OCI-M2 (cell line): ENCODE measurements around the gene KDM6A.
"Not testable (repeated sequence)": the region's sequence is repeated elsewhere in the genome, so short reads cannot be mapped to it uniquely, and the experiment has no call there.

ENCODE experiments used
- DNase-seq: peaks from one replicate; lab custom pipeline; 2025; ENCODE audit not compliant: unreplicated experiment; lab: John Stamatoyannopoulos, UW

The KDM6A gene

DNA sequence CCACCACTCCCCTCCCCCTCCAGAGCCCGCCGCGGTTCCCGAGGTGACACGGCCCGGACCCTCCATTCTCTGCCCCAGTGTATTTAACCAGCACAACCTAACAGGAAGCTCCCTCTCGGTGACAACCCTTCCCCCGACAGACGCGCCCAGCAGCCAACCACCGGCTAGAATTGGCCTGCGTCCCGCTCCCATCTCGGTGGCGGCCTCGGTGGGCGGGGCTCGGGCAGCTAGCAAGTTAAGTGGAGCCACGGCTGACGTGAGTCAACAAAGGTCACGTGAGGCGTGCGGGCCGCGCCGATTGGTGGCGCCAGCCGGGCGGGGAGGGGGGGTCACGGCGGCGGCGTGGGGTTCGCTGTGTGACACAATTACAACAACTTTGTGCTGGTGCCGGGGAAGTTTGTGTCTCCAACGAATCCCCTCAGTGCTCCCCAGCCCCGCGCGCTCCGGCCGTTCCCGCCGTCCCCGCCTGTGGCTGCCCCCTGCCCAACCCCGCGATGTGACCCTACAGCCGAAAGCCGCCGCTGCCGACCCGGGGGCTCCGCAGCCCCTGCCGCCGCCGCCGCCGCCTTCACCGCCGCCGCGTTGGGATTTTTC, at the start of gene KDM6A:
KDM6A (plus strand) TSS at position 368 of the 594 bp plus-strand sequence. CDS start 364 bp downstream, outside the sequence.
- DNase-seq: peak; percentile 67

DNA sequence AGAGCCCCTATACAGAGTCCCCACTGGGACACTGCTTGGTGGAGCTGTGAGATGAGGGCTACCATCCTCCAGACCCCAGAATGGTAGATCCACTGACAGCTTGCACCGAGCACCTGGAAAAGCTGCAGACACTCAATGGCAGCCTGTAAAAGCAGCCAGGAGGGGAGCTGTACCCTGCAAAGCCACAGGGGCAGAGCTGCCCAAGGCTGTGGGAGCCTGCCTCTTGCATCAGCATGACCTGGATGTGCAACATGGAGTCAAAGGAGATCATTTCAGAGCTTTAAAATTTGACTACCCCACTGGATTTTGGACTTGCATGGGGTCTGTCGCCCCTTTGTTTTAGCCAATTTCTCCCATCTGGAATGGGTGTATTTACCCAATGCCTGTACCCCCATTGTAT, 49.8 kb upstream of the KDM6A start:
- not testable (repeated sequence) for DNase-seq

DNA sequence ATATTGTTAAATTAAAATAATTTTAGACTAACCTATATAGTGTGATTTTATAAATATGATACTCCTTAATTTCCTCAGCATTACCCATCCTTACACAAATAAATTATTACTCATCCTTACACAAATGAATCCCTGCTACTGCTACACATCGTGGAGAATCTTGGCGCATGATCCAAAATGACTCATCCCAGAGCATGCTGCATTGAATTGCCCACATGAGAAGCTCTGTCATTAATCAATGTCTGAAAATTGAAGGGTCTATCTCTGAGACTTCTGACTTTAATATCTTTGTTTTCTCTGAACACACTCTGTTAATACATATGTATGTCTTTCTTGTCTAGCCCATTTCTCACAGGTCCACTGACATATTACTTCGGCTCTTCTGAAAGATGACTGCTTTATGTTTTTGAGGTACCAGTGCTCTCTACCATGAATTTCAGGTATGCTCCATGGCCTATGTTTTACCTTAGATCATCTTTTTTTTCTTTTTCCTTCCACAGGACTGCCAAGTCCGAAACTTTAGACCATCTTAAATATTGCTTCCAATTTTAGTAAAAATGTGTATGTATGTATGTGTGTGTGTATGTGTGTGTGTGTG, 44.9 kb upstream of the KDM6A start:
- no peak for DNase-seq

DNA sequence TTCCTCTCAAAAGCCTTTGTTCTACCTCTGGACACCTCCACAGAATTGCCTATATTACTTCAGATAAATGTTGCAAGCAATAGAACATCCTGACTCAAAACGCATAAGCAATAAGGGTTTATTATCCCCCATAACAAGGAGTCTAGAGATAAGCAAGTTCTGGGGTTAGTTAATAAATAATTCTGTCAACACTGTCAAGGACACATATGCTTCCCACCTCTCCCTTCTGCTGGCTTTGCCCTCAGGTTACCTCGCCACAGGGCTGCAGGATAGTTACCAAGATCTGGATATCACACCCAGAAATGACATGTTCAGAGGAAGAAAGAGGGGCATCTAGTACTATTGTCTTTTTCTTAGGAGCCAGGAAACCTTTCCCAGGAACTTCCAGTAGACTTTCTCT, 43.2 kb upstream of the KDM6A start:
- DNase-seq: no peak

DNA sequence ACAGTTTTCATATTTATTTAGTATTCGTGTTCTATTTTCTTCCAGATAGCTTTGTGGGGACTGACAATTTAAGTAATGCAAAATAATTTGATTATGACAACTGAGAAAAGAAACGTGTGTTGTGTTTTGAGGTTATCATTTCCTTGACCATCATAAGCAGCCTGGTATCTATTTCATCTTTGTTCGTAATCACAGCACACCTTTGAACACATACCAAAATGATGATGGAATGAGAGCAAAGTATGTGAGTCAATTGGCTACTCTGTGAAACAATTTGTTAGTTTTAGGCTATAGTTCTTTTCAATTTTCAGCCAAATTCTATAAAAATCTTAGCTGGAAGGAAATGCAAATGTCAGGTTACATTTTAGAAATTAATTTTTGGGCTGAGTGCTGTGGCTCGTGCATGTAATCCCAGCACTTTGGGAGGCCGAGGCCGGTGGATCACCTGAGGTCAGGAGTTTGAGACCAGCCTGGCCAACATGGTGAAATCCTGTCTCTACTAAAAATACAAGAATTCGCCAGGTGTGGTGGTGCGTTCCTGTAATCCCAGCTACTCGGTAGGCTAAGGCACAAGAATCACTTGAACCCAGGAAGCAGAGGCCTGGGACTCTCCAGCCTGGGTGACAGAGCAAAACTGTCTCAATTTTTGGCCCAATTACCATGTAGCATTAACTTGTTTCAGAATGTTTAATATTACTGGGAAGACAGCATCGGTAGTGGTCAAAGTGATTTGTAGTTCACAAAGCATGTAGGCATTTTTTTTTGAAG, 30.3 kb upstream of the KDM6A start:
- DNase-seq: no peak

DNA sequence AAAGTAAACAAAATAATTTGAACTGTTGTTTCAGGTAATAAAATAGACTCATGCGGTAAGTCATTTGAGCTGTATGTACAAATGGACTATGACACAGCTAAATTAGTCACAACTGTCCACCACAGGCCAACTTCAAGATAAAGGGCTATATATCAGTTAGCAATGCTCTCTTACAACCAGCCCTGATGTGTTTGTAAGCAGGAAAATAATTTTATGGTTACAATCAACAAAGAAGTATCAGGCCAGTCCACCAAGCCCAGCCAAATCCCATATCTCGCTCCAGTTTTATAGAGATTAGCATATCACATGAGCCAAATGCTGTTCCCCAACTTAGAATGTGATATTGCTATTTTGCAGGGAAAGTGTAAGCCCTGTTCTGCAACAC, 29.7 kb upstream of the KDM6A start:
- no peak for DNase-seq

DNA sequence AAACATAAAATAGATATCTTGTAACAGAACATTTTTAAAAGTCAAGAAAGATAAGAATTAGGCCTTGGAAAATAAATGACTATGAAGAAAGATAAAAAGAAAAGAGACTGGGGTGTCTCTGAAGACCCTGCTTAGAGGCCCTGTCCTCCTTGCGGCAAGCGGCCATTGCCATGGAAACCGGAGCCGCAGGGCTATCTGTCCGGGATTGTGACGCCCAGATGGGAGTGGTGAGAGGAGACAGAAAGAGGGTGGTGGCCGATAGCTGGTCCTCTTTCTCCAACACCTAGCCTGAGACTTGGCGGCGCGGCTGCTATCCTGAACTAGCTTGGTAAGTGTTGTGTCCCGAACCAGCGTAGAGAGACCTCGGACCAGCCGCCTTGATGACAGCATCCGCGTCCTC, 29.2 kb upstream of the KDM6A start, which contains the start of gene DUSP21:
DUSP21 (plus strand) TSS at position 269 of the 400 bp plus-strand sequence; CDS start at position 381, 112 bp downstream.
- no peak for DNase-seq

DNA sequence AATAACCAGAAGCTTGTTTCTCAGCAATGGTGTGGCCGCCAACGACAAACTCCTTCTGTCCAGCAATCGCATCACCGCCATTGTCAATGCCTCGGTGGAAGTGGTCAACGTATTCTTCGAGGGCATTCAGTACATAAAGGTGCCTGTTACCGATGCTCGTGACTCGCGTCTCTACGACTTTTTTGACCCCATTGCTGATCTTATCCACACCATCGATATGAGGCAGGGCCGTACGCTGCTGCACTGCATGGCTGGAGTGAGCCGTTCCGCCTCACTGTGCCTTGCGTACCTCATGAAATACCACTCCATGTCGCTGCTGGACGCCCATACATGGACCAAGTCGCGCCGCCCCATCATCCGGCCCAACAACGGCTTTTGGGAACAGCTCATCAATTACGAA, 28.8 kb upstream of the KDM6A start:
- DNase-seq: no peak

DNA sequence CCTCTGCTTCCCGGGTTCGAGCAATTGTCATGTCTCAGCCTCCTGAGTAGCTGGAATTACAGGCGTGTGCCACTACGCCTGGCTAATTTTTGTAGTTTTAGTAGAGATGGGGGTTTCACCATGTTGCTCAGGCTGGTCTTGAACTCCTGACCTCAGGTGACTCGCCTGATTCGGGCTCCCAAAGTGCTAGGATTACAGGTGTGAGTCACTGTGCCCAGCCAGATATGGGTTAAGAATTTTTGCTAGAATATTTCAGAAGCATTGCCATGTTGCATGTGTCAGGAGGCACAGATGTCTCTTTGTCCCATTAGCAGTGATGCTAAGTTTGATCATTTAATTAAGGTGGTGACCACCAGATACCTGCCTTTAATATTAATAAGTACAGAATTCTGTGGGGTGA, 22.1 kb upstream of the KDM6A start:
- not testable (repeated sequence) for DNase-seq

DNA sequence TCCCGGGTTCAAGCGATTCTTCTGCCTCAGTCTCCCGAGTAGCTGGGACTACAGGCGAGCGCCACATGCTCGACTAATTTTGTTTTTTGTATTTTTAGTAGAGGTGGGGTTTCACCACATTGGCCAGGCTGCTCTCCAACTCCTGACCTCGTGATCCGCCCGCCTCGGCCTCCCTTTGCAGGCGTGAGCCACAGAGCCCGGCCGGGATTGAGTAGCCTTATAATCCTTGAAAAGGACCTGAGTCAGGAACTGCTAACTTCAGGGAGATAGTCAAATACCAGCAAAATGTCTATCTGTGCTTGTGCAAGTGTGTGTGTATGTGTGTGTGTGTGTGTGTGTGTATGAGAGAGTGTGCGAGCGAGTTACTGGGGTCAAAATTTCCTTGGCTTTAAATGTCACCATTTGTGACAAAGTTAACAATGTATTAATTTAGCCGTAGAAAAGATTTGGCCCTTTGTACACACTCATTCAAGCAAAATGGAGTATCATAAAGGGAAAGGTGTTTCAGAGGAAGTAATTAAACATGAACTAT, 1.8 kb upstream of the KDM6A start:
- no peak for DNase-seq

DNA sequence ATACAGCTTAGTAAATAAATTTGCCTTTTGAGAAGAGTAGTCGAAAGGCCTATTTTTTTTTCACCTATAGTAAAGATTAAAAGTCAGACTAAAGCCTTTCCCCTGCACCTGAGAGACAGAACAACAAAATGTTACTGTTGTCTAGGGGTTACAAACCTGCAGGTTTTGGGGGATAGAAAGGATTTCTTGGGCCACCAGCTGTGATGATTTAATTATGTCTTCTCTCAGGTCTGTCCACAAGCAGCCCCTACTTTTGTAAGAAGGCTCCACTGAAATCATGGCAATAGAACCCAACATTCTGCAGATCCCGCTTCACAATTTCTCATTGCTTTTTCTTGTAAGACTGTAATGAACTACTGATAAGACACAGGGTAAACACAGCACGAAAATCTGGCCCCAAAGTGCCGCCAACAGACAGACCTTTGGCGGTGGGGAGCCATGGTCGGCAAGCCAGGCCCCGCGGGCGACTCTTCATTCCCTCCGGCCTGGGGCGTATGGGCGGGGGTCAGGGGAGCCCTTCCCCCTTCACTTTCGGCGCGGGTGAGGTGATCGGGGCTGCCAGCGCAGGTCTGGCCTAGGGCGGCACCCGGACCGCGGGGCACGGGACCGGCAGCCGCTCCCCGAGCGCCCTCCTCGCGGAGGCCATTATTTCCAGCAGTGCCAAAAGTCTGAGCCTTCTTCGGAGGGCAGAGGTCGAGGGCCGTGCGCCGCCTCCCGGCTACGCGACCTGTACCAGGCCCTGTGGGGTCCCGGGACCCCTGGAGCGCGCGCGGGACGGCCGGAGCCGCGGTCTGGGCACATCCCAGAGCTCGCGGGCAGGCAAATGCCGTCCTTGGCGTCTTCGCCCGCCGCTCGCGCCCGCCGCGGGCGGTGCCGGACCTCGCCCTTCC, 812 bp upstream of the KDM6A start:
- DNase-seq: no peak

DNA sequence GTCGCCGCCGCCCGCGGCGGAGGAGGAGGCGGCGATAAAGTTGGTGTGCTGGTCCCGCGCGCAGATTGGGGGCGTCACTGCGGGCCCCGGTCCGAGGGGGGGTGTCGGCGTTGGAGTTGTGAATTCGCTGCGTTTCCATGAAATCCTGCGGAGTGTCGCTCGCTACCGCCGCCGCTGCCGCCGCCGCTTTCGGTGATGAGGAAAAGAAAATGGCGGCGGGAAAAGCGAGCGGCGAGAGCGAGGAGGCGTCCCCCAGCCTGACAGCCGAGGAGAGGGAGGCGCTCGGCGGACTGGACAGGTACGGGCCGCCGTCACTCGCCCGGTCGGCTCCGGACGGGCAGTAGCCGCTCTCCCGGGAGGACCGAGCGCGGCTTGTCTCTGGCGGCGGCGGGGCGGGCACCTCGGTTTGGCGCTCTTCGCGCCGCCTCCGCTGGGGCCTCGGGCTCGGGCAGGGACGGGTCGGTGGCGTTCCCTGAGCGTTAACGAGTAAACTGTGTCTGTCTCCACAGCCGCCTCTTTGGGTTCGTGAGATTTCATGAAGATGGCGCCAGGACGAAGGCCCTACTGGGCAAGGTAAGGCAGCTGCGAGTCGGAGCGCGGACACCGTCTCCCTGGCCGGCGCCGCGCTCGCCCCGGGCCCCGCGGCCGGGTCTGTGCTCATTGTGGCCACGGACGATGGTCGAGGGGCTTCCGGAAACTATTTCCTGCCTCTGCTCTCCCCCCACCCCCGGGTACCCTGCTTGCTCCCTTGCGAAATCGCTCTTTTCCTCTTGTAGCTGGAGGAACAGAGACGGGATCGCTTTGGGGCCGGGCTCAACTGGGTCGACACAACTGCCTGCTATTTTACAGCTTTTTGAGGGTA, 658 bp downstream of the KDM6A start:
- DNase-seq: no peak

DNA sequence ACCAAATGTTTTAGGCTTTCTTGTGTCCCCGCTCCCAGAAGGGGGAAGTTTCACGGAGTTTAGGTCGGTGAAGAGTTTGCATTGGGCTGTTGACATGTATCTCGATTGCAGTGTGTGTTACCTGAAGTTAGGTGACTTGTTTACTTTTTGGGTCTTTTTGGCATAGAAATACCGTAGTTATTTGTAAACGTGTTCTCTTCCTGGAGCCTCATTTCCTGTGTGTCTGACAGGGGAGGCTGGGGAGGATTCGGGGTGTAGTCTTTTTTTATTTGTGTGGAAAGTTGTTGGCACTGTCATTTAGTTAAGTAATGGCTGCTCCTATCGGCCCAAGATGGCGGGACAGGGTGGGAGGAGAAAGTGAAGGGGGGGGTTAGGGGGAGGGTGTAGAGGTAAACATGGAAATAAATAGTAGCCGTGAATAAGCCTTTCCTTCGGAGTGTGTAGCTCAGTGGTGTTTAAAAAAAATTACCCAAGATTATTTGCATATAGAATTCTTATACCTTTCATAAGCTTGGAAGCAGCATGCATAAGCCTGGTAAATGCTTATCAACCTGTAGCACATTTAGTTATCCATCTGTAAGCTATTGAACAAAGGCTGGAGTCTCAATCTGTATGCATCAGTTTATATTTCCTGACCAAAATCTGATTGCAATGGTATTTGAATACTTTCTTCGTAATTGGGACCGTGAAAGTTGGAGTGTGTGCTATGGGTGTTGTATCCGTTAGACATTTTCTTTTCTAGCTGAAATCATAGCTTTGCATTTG, 1.6 kb downstream of the KDM6A start:
- no peak for DNase-seq

DNA sequence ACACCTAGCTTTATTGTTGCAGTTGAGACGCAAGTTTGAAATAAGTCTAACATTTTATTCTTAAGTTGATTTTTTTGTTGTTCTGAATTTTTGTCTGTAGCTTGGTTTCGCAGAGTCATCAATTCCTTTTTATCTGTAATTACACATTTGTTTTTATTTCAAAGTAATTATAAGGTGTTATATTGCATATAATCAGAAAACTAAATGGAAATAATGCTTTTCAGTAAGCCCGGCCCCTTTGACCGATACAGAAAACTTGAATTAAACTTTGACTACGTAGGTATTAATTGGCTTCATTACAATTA, 2.1 kb downstream of the KDM6A start:
- no peak for DNase-seq

DNA sequence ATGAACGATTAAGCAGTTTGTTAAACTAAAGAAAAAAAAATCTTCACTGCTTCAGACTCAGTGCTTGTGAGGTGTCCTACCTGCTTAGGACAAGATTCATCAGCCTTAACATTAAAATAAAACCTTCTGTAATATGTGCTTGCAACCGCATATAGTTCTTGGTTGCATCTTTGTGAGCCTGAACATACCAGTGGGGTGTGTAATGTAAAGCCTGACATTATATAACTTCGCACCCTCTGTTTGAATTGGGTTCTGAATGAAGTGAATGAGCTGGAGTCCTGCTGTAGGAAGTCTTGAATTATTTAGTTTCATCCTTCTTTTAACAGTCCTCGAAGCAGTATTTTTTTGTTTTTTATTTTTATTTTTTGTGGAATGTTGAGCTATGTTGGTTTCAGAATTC, 3.1 kb downstream of the KDM6A start:
- DNase-seq: no peak

DNA sequence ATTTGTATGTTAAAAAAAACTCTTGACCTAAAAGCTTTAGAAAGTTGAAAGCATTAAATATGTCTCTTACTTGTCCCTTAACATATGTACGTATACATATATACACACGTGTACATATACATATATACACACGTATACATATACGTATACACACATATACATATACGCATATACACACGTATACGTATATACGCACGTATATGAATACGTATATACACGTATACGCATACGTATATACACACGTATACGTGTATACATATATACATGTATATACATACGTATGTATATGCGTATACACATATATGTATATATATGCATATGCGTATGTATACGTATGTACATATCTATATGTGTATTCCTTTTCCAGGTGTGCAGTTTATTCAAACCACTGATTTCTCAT, 3.8 kb downstream of the KDM6A start:
- no peak for DNase-seq

DNA sequence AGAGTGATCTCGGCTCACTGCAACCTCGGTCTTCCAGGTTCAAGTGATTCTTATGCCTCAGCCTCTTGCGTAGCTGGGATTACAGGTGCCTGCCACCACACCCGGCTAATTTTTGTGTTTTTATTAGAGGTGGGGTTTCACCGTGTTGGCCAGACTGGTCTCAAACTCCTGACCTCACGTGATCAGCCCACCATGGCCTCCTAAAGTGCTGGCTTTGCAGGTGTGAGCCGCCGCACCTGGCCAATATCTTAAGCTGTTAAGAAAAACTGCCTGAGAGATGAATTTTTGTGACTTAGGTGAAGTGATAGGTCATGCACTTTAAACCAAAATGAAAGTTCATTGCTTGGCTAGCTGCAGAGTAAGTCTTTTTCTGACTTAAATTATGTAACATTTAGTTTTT, 5.8 kb downstream of the KDM6A start:
- DNase-seq: no peak

DNA sequence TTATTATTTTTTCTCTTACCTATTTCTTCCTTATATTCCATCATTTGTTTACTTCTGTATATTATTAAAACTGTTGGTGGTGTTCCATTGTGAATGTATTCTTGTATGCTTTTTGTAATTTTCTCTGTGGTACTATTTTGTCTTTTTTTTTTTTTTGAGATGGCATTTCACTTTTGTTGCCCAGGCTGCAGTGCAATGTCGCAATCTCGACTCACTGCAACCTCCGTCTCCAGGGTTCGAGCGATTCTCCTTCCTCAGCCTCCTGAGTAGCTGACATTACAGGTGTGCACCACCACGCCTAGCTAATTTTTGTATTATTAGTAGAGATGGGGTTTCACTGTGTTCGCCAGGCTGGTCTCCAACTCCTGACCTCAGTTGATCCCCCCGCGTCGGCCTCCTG, 8.6 kb downstream of the KDM6A start:
- DNase-seq: no peak

DNA sequence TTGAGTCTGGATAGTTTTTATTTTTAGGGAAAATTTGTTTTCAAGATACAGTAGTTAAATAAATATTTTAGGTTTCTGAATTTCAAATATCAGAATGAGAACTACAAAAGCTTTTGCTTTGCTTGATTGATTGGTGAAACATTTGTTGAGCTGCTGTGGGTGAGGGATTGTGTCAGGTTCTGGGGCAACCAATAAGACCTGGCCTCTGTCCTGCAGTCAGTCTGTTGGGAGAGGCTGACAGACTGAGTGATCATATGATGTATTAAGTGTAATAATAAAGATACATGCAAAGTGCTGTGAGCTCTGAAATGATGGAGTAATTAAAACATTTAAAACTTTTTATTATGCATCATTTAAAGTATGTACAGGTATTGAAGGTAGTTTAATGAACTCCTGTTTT, 9.6 kb downstream of the KDM6A start:
- no peak for DNase-seq

DNA sequence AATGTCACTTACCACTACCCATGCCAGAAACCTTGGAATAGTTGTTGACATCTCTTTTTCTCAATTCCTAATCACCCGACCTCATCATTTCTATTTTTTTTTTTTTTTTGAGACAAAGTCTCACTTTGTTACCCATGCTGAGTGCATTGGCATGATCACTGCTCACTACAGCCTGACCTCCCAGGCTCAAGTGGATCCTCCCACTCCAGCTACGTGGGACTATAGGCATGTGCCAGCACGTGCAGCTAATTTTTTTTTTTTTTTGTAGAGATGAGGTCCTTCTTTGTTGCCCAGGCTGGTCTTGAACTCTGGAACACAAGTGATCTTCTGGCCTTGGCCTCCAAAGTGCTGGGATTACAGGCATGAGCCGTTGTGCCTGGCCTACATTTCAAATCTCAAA, 12.0 kb downstream of the KDM6A start:
- no peak for DNase-seq
